Neural progenitor cell (in vitro differentiated cells): Measurements from ENCODE around the gene VIL1. TPM values are rescaled to one million over a fixed set of nuclear protein-coding genes. Genes with fewer than 3 reads are reported as not detected.

Source experiments
- DNase-seq: peaks from one replicate; pipeline ENCODE4 v3.0.0-alpha.2; 2016; ENCODE audit warnings: low spot score
- H2AFZ ChIP-seq: fragments of 200-600 bp; sonication (generic); replicated peaks from 2 replicates; pipeline ENCODE4 v1.6.1; 2016; ENCODE audit warnings: antibody characterized with exemption
- H3F3A ChIP-seq: fragments of 200-600 bp; sonication (generic); 2 replicates; pipeline ENCODE4 v1.6.1; 2016; ENCODE audit warnings: antibody characterized with exemption, low read depth
- H3K27ac ChIP-seq: fragments of 200-600 bp; sonication (generic); 2 replicates; pipeline ENCODE4 v1.5.1; 2016; ENCODE audit warnings: mild to moderate bottlenecking
- H3K27me3 ChIP-seq: fragments of 200-600 bp; sonication (generic); 2 replicates; pipeline ENCODE4 v1.6.1; 2016; ENCODE audit warnings: mild to moderate bottlenecking, moderate library complexity
- H3K36me3 ChIP-seq: fragments of 200-600 bp; sonication (generic); 2 replicates; pipeline ENCODE4 v1.5.1; 2016
- H3K4me1 ChIP-seq: fragments of 200-600 bp; sonication (generic); 2 replicates; pipeline ENCODE4 v1.6.1; 2016; ENCODE audit warnings: mixed run types
- H3K4me2 ChIP-seq: fragments of 200-600 bp; sonication (generic); 2 replicates; pipeline ENCODE4 v1.6.1; 2016
- H3K4me3 ChIP-seq: fragments of 200-600 bp; sonication (generic); 2 replicates; pipeline ENCODE4 v1.5.1; 2016
- H3K79me2 ChIP-seq: fragments of 200-600 bp; sonication (generic); 2 replicates; pipeline ENCODE4 v1.6.1; 2016; ENCODE audit warnings: low read depth
- H3K9ac ChIP-seq: fragments of 200-600 bp; sonication (generic); 2 replicates; pipeline ENCODE4 v1.6.1; 2016
- H3K9me3 ChIP-seq: fragments of 200-600 bp; sonication (generic); 2 replicates; pipeline ENCODE4 v1.5.1; 2016; ENCODE audit warnings: low read depth
- H4K20me1 ChIP-seq: fragments of 200-600 bp; sonication (generic); 2 replicates; pipeline ENCODE4 v1.6.1; 2016; ENCODE audit warnings: low read depth
- H3K27ac Mint-ChIP-seq: 3 replicates; pipeline ENCODE4 v1.8.0; 2021; ENCODE audit warnings: mixed read lengths
- H3K27me3 Mint-ChIP-seq: 2 replicates; pipeline ENCODE4 v1.8.0; 2022; ENCODE audit warnings: low read depth, mild to moderate bottlenecking, inconsistent platforms, moderate library complexity, mixed read lengths; ENCODE audit not compliant: insufficient read depth
- H3K36me3 Mint-ChIP-seq: 3 replicates; pipeline ENCODE4 v1.8.0; 2021; ENCODE audit warnings: mixed read lengths
- H3K4me1 Mint-ChIP-seq: 3 replicates; pipeline ENCODE4 v1.8.0; 2021; ENCODE audit warnings: mixed read lengths
- H3K4me3 Mint-ChIP-seq: 3 replicates; pipeline ENCODE4 v1.8.0; 2021; ENCODE audit warnings: mild to moderate bottlenecking, moderate library complexity, mixed read lengths
- H3K9me3 Mint-ChIP-seq: 3 replicates; pipeline ENCODE4 v1.8.0; 2020; ENCODE audit warnings: mixed read lengths
- CTCF ChIP-seq: fragments of 200-600 bp; sonication (generic); IDR thresholded peaks from 2 replicates; pipeline ENCODE4 v1.5.1; 2017; ENCODE audit warnings: antibody characterized with exemption, mild to moderate bottlenecking
- EZH2 ChIP-seq: fragments of 200-600 bp; sonication (generic); IDR thresholded peaks from 2 replicates; pipeline ENCODE4 v1.6.1; 2017; ENCODE audit warnings: antibody characterized with exemption, mild to moderate bottlenecking, moderate library complexity
- EZH2phosphoT487 ChIP-seq: fragments of 200-600 bp; sonication (generic); IDR thresholded peaks from 2 replicates; pipeline ENCODE4 v1.6.1; 2017; ENCODE audit warnings: antibody characterized with exemption
- total RNA-seq: library from RNA; depleted of rRNA; stranded (reverse); fragments of >200 nt; gene quantifications from 2 replicates; pipeline ENCODE4 v1.2.3, GENCODE V29; 2015; ENCODE audit warnings: low replicate concordance

Gene VIL1
- total RNA-seq, 1 donor from 2014 or later: not detected

GRCh38 chr2:218402491-218402901 is 16.4 kb upstream of the VIL1 start:
- Histone ChIP-seq H3K27me3 (peaks cover 22% of the 10 kb centered on the region), H3K9ac (no peak overlapping the region), H3K9me3 (no peaks in the 10 kb centered on the region), H3K27ac (no peak overlapping the region), H3K4me2 (no peak overlapping the region), H3K4me3 (no peak overlapping the region), H3K4me1 (peaks cover 24% of the 10 kb centered on the region), H3K79me2 (peaks cover 23% of the 10 kb centered on the region), H3K36me3 (no peaks in the 10 kb centered on the region), H4K20me1 (peaks cover 14% of the 10 kb centered on the region), H3F3A (peaks cover 42% of the 10 kb centered on the region), H2AFZ (no peak overlapping the region)
- Mint-ChIP-seq H3K36me3 (peaks cover 10% of the 10 kb centered on the region), H3K27me3 (peaks cover 13% of the 10 kb centered on the region), H3K4me1 (peaks cover 26% of the 10 kb centered on the region), H3K4me3 (peak overlapping the region; percentile 53), H3K9me3 (no peaks in the 10 kb centered on the region), H3K27ac (no peak overlapping the region)
- DNase-seq: no peak
- TF ChIP-seq EZH2phosphoT487: no peak
- no peak for TF ChIP-seq CTCF
- no peak for TF ChIP-seq EZH2

GRCh38 chr2:218402911-218403411 is 16.0 kb upstream of the VIL1 start:
- Histone ChIP-seq H3K4me2 (no peak overlapping the region), H3K27ac (no peak overlapping the region), H3K79me2 (peaks cover 23% of the 10 kb centered on the region), H3K27me3 (peaks cover 17% of the 10 kb centered on the region), H3K9ac (no peak overlapping the region), H3K4me3 (no peak overlapping the region), H4K20me1 (peaks cover 14% of the 10 kb centered on the region), H3K36me3 (no peaks in the 10 kb centered on the region), H3K9me3 (no peaks in the 10 kb centered on the region), H3K4me1 (peaks cover 19% of the 10 kb centered on the region), H3F3A (peaks cover 38% of the 10 kb centered on the region), H2AFZ (no peak overlapping the region)
- Mint-ChIP-seq H3K4me1 (peaks cover 21% of the 10 kb centered on the region), H3K36me3 (peaks cover 10% of the 10 kb centered on the region), H3K9me3 (no peaks in the 10 kb centered on the region), H3K4me3 (no peak overlapping the region), H3K27me3 (peaks cover 8% of the 10 kb centered on the region), H3K27ac (no peak overlapping the region)
- TF ChIP-seq EZH2 (no peak), CTCF (no peak), EZH2phosphoT487 (no peak)
- DNase-seq: no peak

GRCh38 chr2:218403810-218404209 is 15.1 kb upstream of the VIL1 start:
- Mint-ChIP-seq H3K4me1 (peaks cover 19% of the 10 kb centered on the region), H3K27ac (no peak overlapping the region), H3K4me3 (no peak overlapping the region), H3K9me3 (no peaks in the 10 kb centered on the region), H3K27me3 (peaks cover 3% of the 10 kb centered on the region), H3K36me3 (peaks cover 10% of the 10 kb centered on the region)
- peaks cover 23% of the 10 kb centered on the region for H3K79me2 ChIP-seq
- H3K9me3 ChIP-seq: no peaks in the 10 kb centered on the region
- H3K4me2 ChIP-seq: no peak overlapping the region
- H3K27me3 ChIP-seq: peaks cover 8% of the 10 kb centered on the region
- peaks cover 18% of the 10 kb centered on the region for H3K4me1 ChIP-seq
- H3K9ac ChIP-seq: no peak overlapping the region
- no peak for DNase-seq
- H3F3A ChIP-seq: peaks cover 33% of the 10 kb centered on the region
- H3K27ac ChIP-seq: no peak overlapping the region
- H3K4me3 ChIP-seq: no peak overlapping the region
- H2AFZ ChIP-seq: no peak overlapping the region
- H4K20me1 ChIP-seq: peaks cover 14% of the 10 kb centered on the region
- TF ChIP-seq CTCF (no peak), EZH2phosphoT487 (no peak), EZH2 (no peak)
- H3K36me3 ChIP-seq: no peaks in the 10 kb centered on the region
